Ascending aorta (tissue), 2 donors: ENCODE measurements around the gene PARVB. TPM values are rescaled to one million over a fixed set of nuclear protein-coding genes. Genes with fewer than 3 reads are reported as not detected.

Experiments
- DNase-seq, 2 donors: peaks; one replicate each; pipeline ENCODE4 v3.0.0-alpha.2; 2019; ENCODE audit warnings: low spot score in 2 of 2
- H3K27ac ChIP-seq, 2 donors: fragments of 200-600 bp; sonication (generic); one replicate each; pipeline ENCODE4 v1.5.1; 2016 to 2017; ENCODE audit warnings: mild to moderate bottlenecking in 1 of 2
- H3K27me3 ChIP-seq: fragments of 200-600 bp; sonication (generic); one replicate; pipeline ENCODE4 v1.5.1; 2017
- H3K36me3 ChIP-seq, 2 donors: fragments of 200-600 bp; sonication (generic); one replicate each; pipeline ENCODE4 v1.5.1; 2016
- H3K4me1 ChIP-seq, 2 donors: fragments of 200-600 bp; sonication (generic); one replicate each; pipeline ENCODE4 v1.5.1; 2016 to 2017; ENCODE audit warnings: mild to moderate bottlenecking in 1 of 2
- H3K4me3 ChIP-seq, 2 donors: fragments of 200-600 bp; sonication (generic); one replicate each; pipeline ENCODE4 v1.5.1; 2016 to 2017; ENCODE audit warnings: mild to moderate bottlenecking in 1 of 2
- H3K9me3 ChIP-seq, 2 donors: fragments of 200-600 bp; sonication (generic); one replicate each; pipeline ENCODE4 v1.5.1; 2016
- CTCF ChIP-seq, 3 experiments: fragments of 200-600 bp in 2 of 3; fragments of 450-650 bp in 1 of 3; sonication (generic) in 2 of 3; IDR thresholded peaks; one replicate each; pipeline ENCODE4 v1.5.1; 2016 to 2019; ENCODE audit warnings: antibody characterized with exemption in 3 of 3, mild to moderate bottlenecking in 1 of 3, moderate library complexity in 1 of 3
- intact Hi-C: fragments of 100-400 bp; cut with DNase I; formaldehyde crosslinking; loops from one replicate; pipeline ENCODE4 v1.15.1; 2023
- total RNA-seq: library from RNA; depleted of rRNA; stranded (reverse); fragments of >200 nt; gene quantifications from one replicate; pipeline ENCODE4 v1.1.0, GENCODE V29; 2016

Gene PARVB
- total RNA-seq, 1 donor from 2014 or later, result 33.8 TPM

GRCh38 chr22:44184006-44184405 lies 159.9 kb downstream of the PARVB start:
- Histone ChIP-seq H3K4me1 (no peaks in the 10 kb centered on the region), H3K27me3 (no peaks in the 10 kb centered on the region), H3K9me3 (no peaks in the 10 kb centered on the region), H3K27ac (no peak overlapping the region), H3K4me3 (no peak overlapping the region), H3K36me3 (no peaks in the 10 kb centered on the region)
- DNase-seq, result no peak
- TF ChIP-seq CTCF (IDR thresholded peaks at IDR 0.05), result no peak
- intact Hi-C loops, result no loop called here

- Histone ChIP-seq H3K4me1 (no peaks in the 10 kb centered on the region), H3K36me3 (no peaks in the 10 kb centered on the region), H3K4me3 (no peak overlapping the region), H3K9me3 (no peaks in the 10 kb centered on the region), H3K27ac (no peak overlapping the region), H3K27me3 (no peaks in the 10 kb centered on the region)
- intact Hi-C loops, result no loop called here
- no peak for TF ChIP-seq CTCF (IDR thresholded peaks at IDR 0.05)
- DNase-seq, result no peak
These were observed 161.4 kb downstream of the PARVB start for GRCh38 chr22:44185237-44186120.

- H3K4me1 ChIP-seq, result no peaks in the 10 kb centered on the region
- H3K4me3 ChIP-seq, result no peak overlapping the region
- DNase-seq, result no peak
- H3K27ac ChIP-seq, result no peak overlapping the region
- H3K36me3 ChIP-seq, result no peaks in the 10 kb centered on the region
- no peaks in the 10 kb centered on the region for H3K9me3 ChIP-seq
- no peaks in the 10 kb centered on the region for H3K27me3 ChIP-seq
- intact Hi-C loops, result no loop called here
- TF ChIP-seq CTCF (IDR thresholded peaks at IDR 0.05), result no peak
These were observed 162.0 kb downstream of the PARVB start for GRCh38 chr22:44186121-44186510.

GRCh38 chr22:44186737-44187136 lies 162.6 kb downstream of the PARVB start:
- no peak for TF ChIP-seq CTCF (IDR thresholded peaks at IDR 0.05)
- DNase-seq, result no peak

GRCh38 chr22:44187652-44188230 lies 163.6 kb downstream of the PARVB start:
- DNase-seq, result no peak
- intact Hi-C loops, result no loop called here
- no peaks in the 10 kb centered on the region for H3K27me3 ChIP-seq

More at GRCh38 chr22:44186737-44187136, 162.6 kb downstream of the PARVB start:
- Histone ChIP-seq H3K27ac (no peak overlapping the region), H3K9me3 (no peaks in the 10 kb centered on the region), H3K4me3 (no peak overlapping the region), H3K36me3 (no peaks in the 10 kb centered on the region), H3K27me3 (no peaks in the 10 kb centered on the region), H3K4me1 (no peaks in the 10 kb centered on the region)
- intact Hi-C loops, result no loop called here

More at GRCh38 chr22:44187652-44188230, 163.6 kb downstream of the PARVB start:
- H3K36me3 ChIP-seq, result no peaks in the 10 kb centered on the region
- no peaks in the 10 kb centered on the region for H3K4me1 ChIP-seq
- no peak for TF ChIP-seq CTCF (IDR thresholded peaks at IDR 0.05)
- H3K9me3 ChIP-seq, result no peaks in the 10 kb centered on the region
- no peak overlapping the region for H3K4me3 ChIP-seq
- H3K27ac ChIP-seq, result no peak overlapping the region
